ENCODE results near the gene CAPN8. TPM values are rescaled to one million over a fixed set of nuclear protein-coding genes. Genes with fewer than 3 reads are reported as not detected.

Gene CAPN8
- total RNA-seq, 1 donor from 2014 or later, result 83.5 TPM

DNA sequence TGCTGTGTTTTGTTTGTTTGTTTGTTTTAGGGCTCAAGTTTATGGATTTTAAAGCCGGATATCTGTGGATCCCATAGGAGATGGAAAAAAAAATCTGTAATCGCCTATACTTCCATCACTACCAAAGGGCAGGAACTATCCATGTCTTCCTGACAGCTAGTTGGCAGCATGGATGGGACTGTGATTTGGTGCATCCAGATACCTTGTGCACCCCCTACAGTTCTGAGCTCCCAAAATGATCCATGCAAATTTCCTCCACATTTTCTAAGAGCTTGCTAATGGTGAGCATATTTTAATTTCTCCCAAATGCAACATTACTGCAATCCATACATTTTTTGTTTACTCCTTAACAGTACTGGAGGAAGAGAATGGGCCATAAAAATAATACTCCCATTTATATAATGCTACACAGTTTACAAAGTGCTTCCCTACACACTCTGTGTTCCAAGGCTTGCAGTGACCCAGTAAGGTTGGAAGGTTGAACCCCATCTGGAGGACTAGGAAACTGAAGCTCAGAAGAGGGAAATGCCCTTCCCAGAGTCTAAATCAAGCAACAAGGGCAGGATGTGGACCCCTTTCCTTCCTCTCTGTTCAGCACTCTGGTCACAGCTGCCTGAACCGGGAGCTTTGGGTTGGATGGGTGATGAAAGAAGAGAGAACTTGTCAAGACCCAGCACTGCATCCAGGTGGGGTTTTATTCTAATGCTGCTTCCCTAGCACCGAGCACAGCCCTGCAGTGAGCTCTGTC, 48.0 kb downstream of the CAPN8 start:
- Histone ChIP-seq H3K9me3 (no peaks in the 10 kb centered on the region), H3K36me3 (no peaks in the 10 kb centered on the region), H3K27ac (no peak overlapping the region), H3K4me1 (peaks cover 5% of the 10 kb centered on the region), H3K27me3 (no peaks in the 10 kb centered on the region), H3K4me3 (no peak overlapping the region)
- TF ChIP-seq CTCF (IDR thresholded peaks at IDR 0.05), result no peak
- ATAC-seq (no peak), DNase-seq (no peak)
- intact Hi-C loops (cut with DNase I), result no loop called here

GRCh38 chr1:223616586-223616985, 48.9 kb downstream of the CAPN8 start:
- TF ChIP-seq CTCF (IDR thresholded peaks at IDR 0.05), result no peak
- Histone ChIP-seq H3K36me3 (no peaks in the 10 kb centered on the region), H3K4me3 (no peak overlapping the region), H3K27me3 (no peaks in the 10 kb centered on the region), H3K9me3 (no peaks in the 10 kb centered on the region), H3K27ac (no peak overlapping the region), H3K4me1 (peaks cover 5% of the 10 kb centered on the region)
- ATAC-seq, result no peak
- intact Hi-C loops (cut with DNase I), result no loop called here
- no peak for DNase-seq

DNA sequence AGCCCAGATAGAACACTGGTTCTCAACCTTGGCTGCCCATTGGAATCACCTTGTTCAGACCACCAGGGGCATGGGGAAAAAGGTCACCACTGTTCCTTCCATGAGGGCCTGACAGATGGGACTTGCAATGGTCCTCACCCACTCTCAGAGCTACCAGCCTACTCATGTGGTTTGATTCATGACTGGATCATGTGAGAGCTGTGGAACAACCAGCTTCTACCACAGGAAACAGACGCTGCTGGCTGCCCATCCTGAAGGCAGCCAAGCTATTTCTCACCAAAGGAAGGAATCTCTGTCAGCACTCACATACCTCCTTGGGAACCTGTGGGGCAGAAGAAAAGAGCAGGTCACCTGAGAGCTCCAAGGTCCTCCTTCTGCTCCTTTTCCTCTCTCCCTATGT, 53.6 kb downstream of the CAPN8 start:
- TF ChIP-seq CTCF (IDR thresholded peaks at IDR 0.05), result no peak
- Histone ChIP-seq H3K9me3 (no peaks in the 10 kb centered on the region), H3K4me3 (no peak overlapping the region), H3K4me1 (no peaks in the 10 kb centered on the region), H3K27me3 (no peaks in the 10 kb centered on the region), H3K27ac (no peak overlapping the region), H3K36me3 (no peaks in the 10 kb centered on the region)
- intact Hi-C loops (cut with DNase I), result no loop called here
- DNase-seq, result no peak
- ATAC-seq, result peak; percentile 81

GRCh38 chr1:223609977-223610376, 55.5 kb downstream of the CAPN8 start:
- intact Hi-C loops (cut with DNase I), result no loop called here
- Histone ChIP-seq H3K4me3 (no peak overlapping the region), H3K27ac (no peak overlapping the region), H3K36me3 (no peaks in the 10 kb centered on the region), H3K9me3 (no peaks in the 10 kb centered on the region), H3K27me3 (no peaks in the 10 kb centered on the region), H3K4me1 (no peaks in the 10 kb centered on the region)
- ATAC-seq, result no peak
- no peak for DNase-seq
- no peak for TF ChIP-seq CTCF (IDR thresholded peaks at IDR 0.05)

DNA sequence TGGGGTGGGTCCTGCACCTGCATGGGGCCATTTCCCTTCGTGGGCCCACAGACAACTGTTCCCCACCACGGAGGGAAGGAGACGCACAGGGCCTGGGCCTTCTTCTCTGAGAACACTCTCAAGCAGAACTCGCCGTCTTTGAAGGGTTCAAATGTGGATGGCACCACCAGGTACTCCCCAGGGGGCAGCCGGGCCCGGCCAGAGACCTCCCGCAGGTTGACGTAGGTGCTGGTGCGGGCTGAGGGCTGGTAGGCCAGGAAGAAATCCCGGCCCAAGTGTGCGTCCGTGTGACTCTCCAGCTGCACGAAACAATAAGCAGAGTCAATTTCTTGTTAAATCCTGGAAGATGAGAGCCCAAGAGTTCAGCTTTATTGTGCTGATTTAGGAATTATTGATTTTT, 56.4 kb downstream of the CAPN8 start:
- intact Hi-C loops (cut with DNase I), result no loop called here
- H3K36me3 ChIP-seq, result no peaks in the 10 kb centered on the region
- H3K27me3 ChIP-seq, result no peaks in the 10 kb centered on the region
- no peak for TF ChIP-seq CTCF (IDR thresholded peaks at IDR 0.05)
- no peak overlapping the region for H3K4me3 ChIP-seq
- no peak overlapping the region for H3K27ac ChIP-seq
- ATAC-seq (no peak), DNase-seq (no peak)
- H3K9me3 ChIP-seq, result no peaks in the 10 kb centered on the region
- H3K4me1 ChIP-seq, result no peaks in the 10 kb centered on the region

GRCh38 chr1:223558512-223558911, 107.0 kb downstream of the CAPN8 start:
- H3K36me3 ChIP-seq, result no peaks in the 10 kb centered on the region
- TF ChIP-seq CTCF (IDR thresholded peaks at IDR 0.05), result no peak
- DNase-seq, result no peak
- H3K4me1 ChIP-seq, result no peaks in the 10 kb centered on the region
- no peaks in the 10 kb centered on the region for H3K9me3 ChIP-seq
- no peak overlapping the region for H3K4me3 ChIP-seq
- no peak overlapping the region for H3K27ac ChIP-seq
- H3K27me3 ChIP-seq, result no peaks in the 10 kb centered on the region
- peak; percentile 31 for ATAC-seq
- intact Hi-C loops (cut with DNase I), result no loop called here

All from upper lobe of right lung (tissue), 1 donor.